ENCODE results near the gene HMGN1.

HMGN1 gene

DNA sequence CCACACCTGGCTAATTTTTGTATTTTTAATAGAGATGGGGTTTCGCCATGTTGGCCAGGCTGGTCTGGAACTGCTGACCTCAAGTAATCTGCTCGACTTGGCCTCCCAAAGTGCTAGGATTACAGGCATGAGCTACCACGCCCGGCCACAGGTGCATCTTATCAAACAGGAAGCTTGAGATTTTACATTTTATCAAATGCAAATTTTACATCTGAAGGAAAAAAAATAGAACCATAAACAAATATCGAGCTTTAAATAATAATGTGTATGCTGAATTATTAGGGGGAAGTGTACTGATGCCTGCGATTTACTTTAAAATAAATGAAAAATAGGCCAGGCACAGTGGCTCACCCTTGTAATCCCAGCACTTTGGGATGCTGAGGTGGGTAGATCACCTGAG lies 18.9 kb downstream of the HMGN1 start:
- DNase-seq (ENCODE audit: low spot score): no peak

DNA sequence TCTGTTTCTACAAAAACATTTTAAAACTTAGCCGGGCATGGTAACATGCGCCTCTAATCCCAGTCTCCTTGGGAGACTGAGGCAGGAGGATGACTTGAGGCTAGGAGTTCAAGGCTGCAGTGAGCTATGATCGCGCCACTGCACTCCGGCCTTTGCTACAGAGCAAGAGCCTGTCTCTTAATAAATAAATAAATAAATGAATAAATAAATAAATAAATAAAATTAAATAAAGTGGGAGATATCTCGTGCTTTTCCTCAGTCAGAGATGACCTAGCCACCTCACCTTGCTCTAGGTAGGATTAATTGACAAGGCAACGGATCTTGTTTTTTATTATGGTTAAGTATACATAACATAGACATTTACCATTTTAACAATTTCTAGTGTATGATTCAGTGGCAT lies 21.2 kb downstream of the HMGN1 start:
- no peak for DNase-seq (ENCODE audit: low spot score)

DNA sequence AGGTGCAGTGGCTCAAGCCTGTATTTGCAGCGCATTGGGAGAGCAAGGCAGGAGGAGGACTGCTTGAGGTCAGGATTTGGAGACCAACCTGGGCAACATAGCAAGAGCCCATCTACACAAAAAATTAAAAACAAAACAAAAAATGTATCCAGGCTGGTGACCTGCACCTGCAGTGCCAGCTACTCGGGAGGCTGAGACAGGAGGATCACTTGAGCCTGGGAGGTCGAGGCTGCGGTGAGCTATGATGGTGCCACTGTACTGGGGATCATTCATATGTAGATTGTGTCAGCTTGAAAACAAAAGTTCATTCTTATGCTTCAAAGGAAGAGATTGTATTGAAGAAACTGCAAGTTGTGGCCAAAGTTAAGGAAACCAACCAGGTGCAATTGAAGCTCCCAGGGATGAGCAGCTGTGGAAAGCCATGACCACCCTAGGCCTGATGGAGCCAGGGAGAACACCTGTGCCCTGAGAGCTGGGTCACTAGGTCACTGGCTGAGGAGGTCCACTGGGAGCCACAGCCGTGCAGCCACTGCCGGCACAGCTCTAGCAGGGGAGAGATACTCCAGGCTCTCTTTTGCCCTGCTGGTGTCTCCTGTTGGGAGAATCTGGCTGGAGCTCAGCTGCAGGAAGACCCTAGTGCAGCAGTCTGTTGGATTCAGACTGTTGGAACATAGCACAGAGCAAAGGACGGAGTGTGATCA lies 22.1 kb downstream of the HMGN1 start:
- no peak for DNase-seq (ENCODE audit: low spot score)

DNA sequence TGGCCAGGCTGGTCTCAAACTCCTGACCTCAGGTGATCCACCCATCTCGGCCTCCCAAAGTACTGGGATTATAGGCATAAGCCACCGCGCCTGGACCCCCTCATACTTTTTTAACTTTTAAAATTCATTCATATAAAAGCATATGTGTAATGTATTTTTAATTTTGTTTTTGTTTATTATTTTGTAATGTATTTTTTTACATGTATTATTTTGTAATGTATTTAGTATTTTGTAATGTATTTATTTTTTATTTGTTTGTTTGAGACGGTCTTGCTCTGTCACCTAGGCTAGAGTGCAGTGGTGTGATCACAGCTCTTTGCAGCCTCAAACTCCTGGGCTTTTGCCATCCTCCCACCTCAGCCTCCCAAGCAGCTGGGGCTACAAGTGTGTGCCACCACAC lies 23.4 kb downstream of the HMGN1 start:
- no peak for DNase-seq (ENCODE audit: low spot score)

DNA sequence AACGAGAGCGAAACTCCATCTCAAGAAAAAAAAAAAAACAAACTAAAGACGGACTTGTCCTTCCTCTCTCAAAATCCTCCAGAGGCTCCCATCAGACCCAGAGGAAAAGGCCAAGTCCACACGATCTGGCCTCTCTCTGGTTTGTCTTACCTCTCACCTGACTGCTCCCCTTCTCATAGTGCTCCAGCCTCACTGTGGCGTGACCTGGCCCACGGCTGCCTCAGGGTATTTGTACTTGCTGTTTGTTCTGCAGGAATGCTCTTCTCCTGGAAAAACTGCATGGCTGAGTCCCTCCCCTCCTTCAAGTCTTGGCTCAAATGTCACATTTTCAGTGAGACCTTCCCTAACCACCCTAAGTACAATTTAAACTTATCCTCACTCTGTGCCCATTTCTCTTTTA lies 27.5 kb downstream of the HMGN1 start:
- no peak for DNase-seq (ENCODE audit: low spot score)

DNA sequence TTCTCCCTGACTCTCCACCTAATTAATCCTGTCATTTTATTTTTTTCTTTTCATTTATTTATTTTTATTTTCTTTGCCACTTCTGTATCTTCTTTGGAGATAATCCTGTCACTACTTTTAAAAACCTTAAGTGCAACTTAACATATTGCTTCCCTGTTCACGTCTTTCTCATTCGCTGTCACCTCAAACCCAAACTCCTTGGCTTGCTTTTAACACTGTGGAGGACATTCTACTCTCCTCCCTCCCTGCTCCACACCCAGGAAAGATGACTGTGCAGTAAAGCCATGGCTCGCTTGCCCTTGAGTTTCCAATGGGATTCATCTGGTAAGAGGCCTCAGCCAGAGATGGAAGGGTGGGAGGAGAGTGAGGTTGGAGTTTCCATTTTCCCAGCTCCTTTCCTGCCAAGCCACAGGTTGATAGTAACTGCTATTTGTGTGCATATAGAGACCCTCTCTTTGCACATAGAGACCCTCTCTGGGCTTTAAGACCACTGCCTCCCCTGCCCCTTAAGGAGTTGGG lies 29.0 kb downstream of the HMGN1 start:
- no peak for DNase-seq (ENCODE audit: low spot score)

DNA sequence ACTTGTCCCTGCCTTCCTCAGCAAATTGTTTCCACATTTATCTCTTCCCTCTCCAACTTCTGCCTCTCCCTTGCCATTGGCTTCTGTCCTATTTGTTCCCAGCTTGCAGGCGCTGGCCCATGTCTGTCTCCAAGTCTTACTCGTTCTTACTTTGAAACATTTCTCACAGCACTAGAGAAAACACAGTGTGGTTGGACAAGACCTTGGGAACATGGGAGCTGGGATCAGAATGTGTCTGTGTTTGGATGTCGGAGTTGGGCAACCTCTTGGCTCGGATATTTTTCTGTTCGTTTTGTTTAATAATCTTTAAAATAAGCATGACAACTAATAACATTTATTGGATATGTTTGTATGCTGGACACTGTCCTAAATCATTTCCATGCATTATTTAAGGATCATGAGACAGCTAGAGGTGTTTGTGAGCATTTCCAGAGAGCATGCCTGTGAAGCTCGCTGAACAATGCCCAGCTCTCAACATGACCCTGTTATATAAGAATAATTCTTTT lies 29.6 kb downstream of the HMGN1 start:
- no peak for DNase-seq (ENCODE audit: low spot score)

DNA sequence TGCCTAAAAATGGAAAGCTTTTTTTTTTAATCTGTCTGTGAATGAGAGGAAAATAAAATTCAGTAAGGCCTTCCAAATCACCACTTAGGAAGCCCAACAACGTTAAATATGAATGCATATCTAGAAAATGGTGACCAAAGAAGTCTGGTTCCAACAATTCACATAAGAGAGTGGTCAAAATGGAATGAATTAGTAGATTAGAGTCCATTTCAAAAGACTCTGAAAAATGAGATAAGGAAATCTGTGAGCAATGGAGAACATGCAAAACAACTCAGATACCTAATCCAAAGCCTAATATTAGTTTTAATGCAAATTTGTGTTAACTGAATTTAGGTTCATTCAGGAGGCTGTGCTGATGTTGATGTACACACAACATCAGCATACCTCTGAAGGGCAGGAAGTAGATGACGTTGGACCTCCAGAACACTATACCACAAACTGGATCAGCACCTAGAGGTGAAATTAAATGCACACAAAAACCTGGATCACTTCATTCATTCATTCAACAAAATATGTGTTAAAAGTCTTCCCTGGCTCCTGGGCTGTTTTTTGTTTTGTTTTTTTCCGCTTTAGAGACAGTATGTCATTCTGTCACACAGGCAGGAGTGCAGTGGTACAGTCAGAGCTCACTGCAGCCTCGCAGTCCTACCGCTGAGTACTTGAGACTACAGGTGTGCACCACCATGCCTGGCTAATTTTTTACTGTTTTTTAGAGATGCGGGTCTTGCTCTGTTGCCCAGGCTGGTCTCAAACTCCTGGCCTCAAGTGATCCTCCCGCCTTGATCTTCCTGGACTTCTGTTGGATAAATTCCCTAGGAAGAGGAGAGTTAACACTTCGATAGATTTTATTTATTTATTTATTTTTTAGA lies 30.6 kb downstream of the HMGN1 start:
- DNase-seq (ENCODE audit: low spot score): no peak

DNA sequence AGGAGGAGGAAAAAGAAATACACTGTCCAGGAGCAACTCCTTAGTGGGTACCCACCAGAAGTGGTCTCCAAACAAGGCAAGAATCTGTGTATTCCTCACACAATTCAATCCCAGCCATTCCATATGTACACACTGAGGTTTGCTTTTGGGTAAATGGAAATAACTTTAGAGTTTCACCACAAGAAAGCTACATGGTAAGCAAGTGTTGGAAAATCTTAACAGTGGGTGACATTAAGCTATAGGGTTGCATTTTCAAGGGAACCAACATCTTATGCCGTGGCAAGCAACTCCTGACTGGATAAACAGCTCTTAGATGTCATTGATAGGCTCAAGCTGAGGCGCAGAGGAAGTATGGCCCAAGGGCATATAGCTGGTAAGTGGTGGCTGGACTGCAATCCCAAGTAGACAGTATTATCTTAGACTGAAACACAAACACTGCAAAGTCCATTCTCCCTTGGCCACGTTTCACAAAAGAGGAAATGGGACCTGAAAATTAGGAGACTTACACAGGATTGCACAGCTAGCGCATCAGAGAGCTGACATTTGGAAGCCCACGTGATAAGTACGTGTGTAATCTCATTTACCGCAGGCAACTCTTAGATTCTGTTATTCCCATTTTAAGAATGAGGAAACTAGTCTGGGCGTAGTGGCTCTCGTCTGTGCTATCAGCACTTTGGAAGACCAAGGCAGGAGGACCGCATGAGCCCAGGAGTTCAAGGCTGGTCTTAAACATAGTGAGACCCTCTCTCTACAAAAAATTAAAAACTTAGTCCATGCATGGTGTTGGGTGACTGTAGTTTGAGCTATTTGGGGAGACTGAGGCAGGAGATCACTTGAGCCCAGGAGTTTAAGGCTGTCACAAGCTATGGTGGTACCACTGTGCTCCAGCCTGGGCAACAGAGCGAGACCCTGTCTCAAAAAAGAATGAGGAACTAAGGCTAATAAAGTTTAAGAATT lies 31.5 kb downstream of the HMGN1 start:
- DNase-seq (ENCODE audit: low spot score): no peak

DNA sequence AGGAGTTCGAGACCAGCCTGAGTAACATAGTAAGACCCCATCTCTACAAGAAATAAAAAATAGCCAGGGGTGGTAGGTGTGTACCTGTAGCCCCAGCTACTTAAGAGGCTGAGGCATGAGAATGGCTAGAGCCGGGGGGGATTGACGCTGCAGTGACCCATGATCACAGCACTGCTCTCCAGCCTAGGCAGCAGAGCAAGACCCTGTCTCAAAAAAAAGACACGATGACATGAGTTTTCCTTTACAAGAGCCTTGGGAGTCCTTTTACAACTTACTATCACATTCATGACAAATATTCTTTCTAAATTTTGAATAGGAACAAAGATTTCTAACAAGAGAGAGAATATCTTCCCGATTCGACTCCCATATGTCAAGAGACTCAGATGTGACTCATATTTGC lies 32.2 kb downstream of the HMGN1 start:
- DNase-seq (ENCODE audit: low spot score): no peak

DNA sequence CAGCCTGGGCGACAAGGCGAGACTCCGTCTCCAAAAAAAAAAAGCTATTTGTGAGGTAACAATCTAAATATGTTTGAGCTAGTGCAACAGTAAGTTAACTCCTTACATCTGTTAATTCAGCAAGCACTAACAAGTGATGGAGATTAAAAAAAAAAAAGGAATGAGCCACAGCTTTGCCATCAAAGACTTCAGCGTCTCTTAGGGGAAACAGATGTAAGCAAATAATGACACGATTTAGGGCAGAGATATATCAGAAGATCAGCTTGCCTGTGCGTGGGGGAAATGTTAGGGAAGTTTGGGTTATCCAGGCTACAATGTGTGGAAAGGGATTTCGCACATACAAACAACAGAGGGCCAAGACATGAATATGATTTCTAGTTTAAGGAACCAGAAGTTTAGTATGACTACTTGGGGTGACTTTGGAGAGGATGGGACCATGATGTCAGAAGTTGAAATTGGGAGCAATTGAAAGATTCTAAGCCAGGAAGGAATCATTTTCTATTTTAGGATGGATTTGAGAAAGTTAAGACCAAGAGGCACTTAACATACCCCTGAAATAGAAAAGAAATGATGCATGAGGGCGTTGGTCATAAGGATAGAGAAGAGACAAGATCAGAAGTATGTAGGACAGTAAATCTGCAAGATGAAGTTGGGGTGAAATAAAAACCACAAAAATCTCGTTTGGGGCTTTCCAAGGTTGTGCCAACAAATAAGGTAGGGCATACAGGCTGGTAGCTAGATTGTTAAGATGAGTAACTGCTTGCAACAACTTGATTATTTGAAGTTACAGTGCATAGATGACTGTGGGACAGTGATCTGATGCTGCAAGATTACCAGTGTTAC lies 33.1 kb downstream of the HMGN1 start:
- no peak for DNase-seq (ENCODE audit: low spot score)

DNA sequence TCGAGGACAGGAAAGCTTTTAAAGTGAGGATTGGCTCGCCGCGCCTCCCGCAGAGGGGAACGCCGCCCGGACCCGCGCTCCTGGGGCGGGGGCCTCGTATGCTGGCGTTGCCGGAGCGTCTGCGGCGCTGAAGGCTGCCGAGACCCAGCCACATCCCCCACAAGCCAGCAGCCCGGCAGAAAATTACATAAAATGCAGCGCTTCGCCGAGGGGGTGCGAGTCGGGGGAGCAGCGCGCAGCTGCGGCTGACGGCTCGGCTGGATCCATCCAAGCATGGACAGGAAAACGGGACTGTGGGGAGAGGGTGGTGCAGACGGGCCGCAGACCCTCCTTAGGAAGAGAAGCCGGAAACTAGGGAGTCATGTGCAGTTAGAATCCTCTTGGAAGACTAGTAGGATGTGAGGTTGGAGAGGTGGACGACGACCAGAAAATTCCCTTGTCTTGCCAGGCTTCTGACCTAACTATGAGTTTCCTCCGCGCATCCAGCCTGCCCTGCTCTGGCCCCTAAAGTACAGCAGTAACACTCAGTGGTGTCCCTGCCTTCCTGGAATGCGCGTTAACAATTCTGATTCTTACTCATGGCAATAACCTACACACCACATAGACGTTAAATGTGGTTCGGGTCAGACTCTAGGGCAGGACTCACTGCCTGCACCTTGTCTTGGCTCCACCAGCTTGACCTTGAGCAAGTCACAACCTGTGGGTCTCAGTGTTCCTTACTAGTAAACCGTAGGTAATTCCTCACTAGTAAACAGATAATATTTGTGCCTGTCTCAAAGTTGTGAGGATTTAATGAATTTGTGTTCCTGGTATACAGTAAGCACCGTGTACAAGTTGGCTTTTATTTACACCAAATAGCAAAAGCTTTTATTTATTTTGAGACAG lies 34.5 kb downstream of the HMGN1 start:
- peak; percentile 69 for DNase-seq (ENCODE audit: low spot score)

DNA sequence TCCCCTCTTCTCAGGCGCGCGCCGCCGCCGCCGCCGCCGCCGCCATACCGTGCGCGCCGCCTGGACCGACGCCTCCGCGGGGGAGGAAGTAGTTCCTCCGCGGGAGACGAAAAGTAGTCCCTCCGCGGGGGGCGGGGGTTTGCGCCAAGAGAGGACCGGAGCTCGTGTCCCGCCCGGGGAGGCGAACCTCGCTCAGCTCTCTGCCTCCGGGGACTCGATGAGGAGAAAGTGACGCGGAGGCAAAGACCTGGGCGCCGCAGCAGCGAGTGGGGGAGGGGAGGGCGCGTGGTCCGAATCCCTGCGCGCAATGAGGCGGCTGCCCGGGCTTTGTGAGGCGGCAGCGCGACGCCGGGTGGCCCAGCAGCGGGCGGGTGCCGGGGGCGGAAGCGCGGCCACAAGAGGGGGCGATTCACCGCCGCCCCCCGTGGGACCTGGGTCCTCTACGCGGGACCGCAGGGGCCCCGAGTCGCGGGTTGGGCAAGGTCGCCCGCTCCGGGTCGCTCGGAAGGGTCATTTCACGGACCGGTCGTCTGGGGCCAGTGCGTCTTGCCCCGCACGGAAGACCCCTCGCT lies 35.2 kb downstream of the HMGN1 start, which contains the start of gene BRWD1:
Gene BRWD1 (minus strand): TSS at position 62 of the 572 bp plus-strand sequence. CDS start 141 bp downstream, outside the sequence.
- peak; percentile 86 for DNase-seq (ENCODE audit: low spot score)

DNA sequence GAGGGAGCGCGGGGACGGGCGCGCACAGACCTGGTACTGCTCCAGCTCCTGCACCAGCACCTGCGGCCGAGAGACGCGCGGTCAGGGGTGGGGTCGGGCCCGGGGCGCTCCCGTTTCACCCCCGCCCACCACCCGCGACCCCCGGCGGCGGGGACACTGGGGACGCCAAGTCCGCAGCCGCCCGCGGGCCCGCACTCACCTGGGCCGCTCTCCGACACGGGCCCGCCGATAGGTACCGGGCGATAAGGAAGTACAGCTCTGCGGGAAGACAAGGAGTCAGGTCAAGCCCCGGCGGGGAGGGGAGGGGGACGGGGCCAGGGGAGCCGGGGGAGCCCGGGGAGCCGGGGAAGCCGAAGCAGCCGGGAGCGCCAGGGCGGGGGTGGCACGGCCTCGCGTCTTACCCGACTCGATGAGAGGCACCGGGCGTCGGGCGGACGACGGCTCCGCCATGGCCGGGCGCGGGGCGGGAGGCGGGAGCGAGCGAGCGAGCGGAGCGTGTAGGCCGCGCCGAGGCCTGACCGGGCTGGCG lies 35.8 kb downstream of the HMGN1 start:
- no peak for DNase-seq (ENCODE audit: low spot score)

DNA sequence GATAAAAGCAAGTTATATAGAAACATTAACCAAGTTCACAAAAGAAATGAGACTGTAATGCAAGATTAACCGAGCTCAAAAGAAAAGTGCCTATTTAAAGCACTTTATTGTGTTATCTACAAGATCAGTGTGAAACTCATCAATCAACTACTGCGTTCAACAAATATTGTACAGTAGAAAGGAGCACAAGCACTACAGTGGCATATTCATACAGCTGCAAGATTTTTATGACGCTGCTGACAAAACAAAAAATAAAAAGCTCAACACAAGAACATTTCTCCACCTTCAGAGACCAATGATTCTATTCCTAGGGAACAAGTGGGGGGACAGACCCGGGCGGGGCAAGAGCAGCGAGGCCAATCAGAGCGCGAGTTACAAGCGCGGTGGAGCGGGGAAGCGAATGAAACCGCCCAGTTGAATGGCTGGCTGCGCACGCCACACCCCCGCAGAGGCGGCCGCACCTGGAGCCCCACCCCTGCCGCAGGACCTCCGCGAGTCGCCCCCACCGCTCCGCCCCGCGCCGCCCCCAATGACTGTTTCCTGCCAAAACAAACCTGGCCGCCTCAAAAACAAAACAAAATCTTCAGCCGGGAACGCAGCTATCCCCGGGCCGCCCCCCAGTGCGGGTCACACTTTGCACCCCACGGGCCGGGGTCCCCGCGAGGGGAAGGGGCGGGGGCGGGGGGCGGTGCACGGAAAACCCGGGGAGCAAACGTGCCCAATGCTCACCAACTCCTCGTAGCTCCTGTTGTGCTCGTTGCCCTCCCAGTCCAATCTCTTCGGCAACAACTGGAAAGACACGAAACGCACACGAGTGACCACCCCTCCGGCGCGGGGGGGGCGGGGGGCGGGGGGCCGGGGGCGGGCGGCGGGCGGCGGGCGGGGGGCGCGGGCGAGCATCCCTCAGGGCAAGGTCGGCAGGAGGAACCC lies 36.5 kb downstream of the HMGN1 start:
- peak; percentile 90 for DNase-seq (ENCODE audit: low spot score)

DNA sequence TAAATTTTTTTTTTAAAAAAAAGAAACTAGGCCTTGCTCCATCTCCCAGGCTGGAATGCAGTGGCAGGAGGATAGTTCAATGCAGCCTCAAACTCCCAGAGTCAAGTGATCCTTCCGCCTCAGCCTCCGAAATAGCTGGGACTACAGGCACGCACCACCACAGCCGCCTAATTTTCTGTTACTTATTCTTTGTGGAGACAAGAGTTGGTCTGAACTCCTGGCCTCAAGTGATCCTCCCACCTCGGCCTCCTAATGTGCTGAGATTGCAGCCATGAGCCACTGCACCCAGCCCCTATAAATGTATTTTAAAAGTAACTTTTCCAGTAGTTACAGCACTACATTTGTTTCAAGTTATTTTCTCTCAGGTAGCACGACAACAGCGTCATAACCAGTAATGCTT lies 37.7 kb downstream of the HMGN1 start:
- DNase-seq (ENCODE audit: low spot score): no peak

DNA sequence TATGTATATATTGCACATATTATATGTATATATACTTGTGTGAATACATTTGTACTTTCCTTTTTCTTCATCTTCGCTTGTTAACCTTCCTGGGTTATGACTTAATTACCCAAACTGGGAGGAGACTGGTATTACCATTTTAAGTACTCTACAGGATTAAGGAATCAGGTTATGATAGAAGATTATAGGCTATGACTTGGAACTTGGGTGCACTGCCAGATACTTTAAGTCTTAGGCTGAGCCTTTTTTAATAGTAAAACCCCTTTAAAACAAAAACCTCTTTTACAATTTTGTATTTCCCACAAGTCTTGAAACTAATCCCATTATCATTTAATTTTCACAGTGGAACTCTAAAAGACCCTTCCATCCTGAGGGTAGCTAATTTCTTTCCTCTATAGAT lies 41.4 kb downstream of the HMGN1 start:
- DNase-seq (ENCODE audit: low spot score): no peak

DNA sequence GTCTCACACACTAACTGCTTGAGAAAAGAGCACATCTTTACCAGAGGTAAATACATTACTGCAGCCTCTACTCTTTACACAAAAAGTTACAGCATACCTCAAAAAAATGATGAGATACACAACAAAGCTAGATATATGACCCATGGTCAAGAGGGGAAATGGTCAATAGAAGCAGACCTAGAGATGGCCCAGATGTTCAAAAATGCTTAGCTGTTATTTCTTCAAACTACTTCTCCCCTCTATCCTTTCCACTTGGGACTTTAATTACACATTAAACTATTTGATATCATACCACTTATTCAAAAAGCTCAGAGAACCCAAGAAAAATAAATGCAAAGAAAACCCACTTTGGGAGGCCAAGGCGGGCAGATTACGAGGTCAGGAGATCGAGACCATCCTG lies 48.3 kb downstream of the HMGN1 start:
- no peak for DNase-seq (ENCODE audit: low spot score)
